ENCODE measurements around the gene UNC13A.

GRCh38 chr19:17735410-17735809 is 47.3 kb upstream of the UNC13A start:
- TF ChIP-seq CEBPB (IDR thresholded peaks at IDR 0.05; ENCODE audit: low read depth) = no peak
- TF ChIP-seq CTCF (IDR thresholded peaks at IDR 0.05 in 2 of 3, conservative IDR thresholded peaks at IDR 0.05 in 1 of 3; ENCODE audit: borderline replicate concordance in 1 of 3, insufficient read depth in 1 of 3, low read depth in 2 of 3, low read length in 2 of 3) = no peak
- no peak for TF ChIP-seq ZBTB33 (IDR thresholded peaks at IDR 0.05; ENCODE audit: extremely low read depth, insufficient replicate concordance, low read length)
- TF ChIP-seq SRF (IDR thresholded peaks at IDR 0.05; ENCODE audit: low read depth) = no peak
- no peak for TF ChIP-seq POLR2AphosphoS5 (IDR thresholded peaks at IDR 0.05; ENCODE audit: low read depth, low read length)
- no peak for TF ChIP-seq RAD21 (IDR thresholded peaks at IDR 0.05; ENCODE audit: low read depth)
- TF ChIP-seq POLR2A (IDR thresholded peaks at IDR 0.05; ENCODE audit: borderline replicate concordance, extremely low read depth, insufficient read depth, insufficient read length) = no peak
- TF ChIP-seq EZH2 (IDR thresholded peaks at IDR 0.05) = no peak

Data from HCT116 (cell line).